HG03442 (cell line): ENCODE measurements around the gene PLXNC1.
A peak's percentile ranks its signal among the peaks of the same experiment; 100 is the strongest.

Experiments used
- ATAC-seq: cut with Tn5 transposase; IDR thresholded peaks from one replicate; pipeline ENCODE4 v1.9.1; 2021; ENCODE audit warnings: mild to moderate bottlenecking, moderate library complexity; ENCODE audit not compliant: unreplicated experiment

The PLXNC1 gene

DNA sequence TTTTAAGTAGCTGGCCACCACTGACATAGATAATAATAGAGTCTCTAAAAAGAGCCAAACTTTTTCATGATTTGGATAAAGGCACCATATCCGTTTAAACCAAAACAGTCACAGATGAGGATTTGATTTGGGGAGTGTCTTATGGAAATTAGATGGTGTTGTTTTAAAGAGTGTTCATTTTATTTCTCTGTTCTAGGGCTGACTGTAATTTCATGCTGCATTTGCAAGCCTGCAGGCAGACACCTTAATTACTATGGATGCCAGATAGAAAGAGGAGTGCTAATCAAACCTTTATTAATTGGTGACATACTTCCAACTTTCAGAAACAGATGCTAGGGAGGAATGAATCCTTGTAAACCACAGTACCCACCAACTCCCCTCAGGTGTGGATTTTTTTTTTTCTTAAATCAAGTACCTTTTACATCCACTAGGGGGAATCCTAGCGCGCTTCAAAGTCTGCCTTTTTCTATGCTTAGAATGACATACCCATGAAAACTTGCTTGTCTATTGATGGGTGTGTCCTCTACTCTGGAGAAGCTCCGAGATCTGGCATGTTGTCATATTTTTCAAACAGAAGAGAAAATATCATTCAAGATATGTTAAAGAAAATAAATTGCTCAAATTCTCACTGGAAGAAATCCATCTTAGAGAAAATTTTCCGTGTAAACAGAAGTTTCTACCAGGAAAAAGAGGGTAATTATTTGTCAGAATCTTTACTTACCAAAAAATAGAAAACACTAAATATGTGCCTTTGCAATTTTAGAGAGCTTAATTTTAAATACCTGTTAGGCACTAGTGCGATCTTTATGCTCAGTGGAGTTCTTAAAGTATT lies 14.2 kb upstream of the PLXNC1 start:
- ATAC-seq: no peak

DNA sequence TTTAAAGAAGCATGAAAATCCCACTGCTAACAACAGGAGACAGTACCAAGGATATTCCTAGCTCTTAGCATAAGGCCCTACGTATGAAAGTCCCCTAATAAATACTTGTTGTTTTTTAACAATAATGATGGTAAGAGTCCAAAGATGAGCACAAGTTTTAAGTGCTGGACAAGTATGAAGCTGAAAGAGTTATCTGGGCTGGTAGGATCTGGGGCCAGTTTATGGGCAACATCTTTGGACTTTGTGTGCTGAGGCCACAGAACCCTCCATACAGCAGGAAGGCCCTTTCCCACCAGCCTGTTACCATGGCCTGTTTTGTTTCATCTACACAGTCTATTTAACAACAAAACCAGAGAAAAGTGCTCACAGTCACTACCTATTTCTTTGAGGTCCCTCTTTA lies 12.5 kb upstream of the PLXNC1 start:
- ATAC-seq: no peak

GRCh38 chr12:94139816-94140215 lies 8.6 kb upstream of the PLXNC1 start:
- no peak for ATAC-seq

GRCh38 chr12:94140556-94140955 lies 7.8 kb upstream of the PLXNC1 start:
- ATAC-seq: no peak

- no peak for ATAC-seq
Observed at GRCh38 chr12:94141004-94141764, 7.2 kb upstream of the PLXNC1 start.

DNA sequence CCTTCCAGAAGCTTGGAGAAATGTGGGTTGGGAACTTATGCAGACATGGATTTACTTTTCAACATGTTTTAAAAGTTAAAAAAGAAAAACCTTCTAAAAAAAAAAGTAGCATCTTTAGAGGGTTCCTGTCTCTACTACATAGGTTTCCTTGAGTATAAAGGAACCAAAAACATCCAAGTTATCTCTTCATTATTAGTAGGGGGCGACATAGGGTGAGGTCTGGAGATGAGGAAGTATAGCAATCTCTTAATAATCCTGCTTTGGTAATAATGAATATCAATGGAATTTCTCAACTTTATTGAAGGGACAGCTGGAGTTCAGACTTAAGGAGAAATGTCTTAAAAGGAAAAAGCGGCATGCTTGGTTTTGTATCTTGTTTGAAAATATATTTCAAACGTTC lies 6.5 kb upstream of the PLXNC1 start:
- ATAC-seq: no peak

DNA sequence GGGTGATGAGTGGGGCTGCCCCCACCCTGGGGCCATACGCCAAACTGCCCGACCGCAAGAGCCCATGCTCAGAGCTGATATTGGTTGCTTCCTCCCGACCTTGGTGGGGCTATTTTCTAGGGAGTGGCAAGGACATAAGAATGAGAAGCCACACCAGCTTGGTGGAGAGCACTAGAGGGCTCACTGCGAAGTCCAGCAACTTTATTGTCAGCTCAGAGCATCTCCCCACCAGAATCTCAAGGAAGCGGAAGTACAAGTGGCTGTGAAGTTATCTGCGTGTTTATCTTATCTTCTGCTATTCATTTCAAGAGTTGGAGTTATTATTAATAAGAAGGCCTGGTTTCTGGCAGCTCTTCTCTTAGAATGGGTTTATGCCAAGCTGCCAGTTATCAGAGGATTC lies 4.9 kb upstream of the PLXNC1 start:
- ATAC-seq: no peak

DNA sequence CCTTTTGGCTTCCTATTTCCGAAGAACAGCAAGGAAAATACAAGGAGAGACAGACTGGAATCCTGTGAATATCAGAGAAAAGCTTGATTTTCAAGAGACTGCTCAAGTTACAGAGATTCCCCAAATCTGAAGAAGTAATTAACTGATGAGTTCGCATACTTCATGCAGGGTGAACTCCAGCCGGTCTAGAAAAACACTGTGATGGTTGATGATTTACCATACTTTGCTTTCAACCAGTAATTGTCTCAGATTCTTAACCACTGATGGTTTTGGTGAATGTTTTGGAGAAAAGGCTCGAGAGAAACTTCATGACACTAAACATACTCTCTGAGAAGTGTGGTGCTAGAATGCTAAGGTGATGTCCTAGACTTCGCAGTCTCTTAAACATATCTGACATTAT lies 4.4 kb upstream of the PLXNC1 start:
- no peak for ATAC-seq

GRCh38 chr12:94144781-94145180 lies 3.6 kb upstream of the PLXNC1 start:
- ATAC-seq: no peak

DNA sequence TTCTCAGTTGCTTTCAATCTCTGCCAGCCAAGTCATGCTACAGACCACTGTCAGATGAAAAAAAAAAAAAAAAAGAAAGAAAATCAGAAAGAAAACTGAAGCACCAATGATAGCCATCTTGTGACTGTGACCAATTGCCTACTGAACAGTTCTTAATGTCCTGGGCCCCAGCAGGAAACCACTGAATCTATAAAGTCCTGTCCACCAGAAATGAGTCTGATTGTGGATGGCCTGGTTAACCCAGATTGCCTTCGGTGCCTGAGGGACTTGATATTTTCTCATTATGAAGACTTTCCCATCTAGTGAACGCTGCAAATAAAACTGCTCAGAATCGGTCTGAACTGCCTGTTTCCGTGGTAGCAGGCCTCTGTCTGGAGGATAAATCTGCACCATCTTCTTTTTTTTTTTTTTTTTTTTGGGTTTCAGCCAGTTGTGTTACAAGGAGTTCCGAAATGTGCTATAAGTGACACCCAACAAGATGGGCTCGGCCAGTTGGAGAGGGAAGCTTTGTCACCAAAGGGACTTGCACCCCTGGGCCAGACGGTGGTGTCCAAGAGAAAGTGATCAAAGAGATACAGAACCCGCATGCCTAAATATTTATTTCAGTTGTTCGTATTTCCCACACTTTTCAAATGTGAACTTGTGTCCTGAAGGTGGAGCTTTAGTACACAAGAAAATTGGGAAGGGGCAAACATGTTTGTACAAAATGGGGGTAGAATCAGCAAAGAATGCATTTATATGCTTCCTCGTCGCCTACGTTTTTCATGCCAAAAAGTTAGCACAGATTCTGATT lies 3.0 kb upstream of the PLXNC1 start:
- ATAC-seq: no peak

DNA sequence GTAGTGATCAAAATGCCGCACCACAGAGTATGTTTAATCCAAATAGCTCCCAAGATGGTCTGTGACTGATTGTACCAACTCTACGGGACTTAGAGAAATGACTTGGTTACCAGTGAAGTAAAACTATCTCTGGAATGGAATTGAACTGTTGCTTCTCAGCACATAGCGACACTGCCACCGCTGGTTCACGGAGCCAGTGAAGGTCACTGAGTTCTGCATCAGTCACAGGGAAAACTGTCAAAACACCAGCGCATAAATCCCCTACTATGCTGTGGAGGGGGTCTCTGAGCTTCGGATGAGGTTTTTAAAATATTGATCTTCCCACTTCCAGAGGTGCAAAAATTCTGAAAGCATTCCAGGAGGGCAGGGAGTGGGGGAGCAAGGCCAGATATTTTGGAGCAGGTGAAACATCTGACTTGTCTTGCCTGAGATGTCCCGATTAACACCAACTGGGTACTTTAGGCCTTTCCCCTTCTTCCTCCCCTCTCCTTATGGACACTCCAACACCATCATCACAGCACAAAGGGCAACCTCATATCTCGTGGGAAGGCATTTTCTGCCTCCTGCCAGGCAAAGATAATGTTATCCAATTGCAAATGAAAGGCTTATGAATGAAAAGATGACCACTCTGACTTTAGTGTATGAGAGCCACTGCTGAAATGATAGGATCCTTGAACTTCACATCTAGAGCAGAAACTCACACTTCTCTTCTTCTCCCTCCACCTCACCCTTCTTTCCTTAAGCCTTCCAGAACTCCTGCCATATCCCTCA lies 2.0 kb upstream of the PLXNC1 start:
- ATAC-seq: no peak

DNA sequence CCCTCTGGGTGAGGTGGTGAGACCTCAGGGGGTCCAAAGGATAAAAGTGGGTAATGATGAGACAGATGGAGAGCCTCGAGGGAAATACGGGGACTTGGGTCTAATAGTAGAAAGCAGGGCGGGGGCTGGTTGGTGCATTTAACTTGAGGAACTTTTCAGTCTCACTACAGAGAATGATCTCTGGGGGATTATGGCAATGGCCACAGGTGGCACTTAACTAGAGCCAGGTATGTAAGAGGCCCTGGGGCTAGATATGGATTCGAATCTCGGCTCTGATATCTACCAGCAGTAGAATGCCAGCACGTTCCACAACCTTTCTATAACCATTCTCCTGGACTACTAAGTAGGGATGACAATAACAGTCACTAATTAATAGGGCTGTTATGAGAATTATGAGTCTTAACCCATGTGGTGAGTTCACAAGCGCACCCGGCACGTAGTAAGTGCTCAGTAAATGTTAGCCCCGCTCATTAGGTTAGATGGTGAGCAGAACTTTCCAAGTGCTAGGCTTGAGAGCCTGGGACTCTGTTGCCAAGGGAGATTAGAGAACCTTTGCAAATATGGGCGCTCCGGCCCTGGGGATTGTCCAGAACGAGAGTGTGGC lies 888 bp upstream of the PLXNC1 start:
- no peak for ATAC-seq

DNA sequence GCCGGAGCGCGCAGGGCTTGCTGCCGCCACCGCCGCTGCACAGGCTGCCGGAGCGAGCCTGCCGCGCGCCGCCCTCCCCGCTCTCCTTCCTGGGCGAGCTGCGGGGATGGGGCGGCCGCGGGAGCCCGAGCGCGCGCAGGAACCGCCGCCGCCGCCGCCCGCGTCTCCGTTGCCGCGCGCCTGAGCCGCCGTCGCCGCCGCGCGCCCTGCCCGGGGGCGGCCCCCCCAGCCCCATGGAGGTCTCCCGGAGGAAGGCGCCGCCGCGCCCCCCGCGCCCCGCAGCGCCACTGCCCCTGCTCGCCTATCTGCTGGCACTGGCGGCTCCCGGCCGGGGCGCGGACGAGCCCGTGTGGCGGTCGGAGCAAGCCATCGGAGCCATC lies 352 bp downstream of the PLXNC1 start:
- peak; percentile 21 for ATAC-seq

DNA sequence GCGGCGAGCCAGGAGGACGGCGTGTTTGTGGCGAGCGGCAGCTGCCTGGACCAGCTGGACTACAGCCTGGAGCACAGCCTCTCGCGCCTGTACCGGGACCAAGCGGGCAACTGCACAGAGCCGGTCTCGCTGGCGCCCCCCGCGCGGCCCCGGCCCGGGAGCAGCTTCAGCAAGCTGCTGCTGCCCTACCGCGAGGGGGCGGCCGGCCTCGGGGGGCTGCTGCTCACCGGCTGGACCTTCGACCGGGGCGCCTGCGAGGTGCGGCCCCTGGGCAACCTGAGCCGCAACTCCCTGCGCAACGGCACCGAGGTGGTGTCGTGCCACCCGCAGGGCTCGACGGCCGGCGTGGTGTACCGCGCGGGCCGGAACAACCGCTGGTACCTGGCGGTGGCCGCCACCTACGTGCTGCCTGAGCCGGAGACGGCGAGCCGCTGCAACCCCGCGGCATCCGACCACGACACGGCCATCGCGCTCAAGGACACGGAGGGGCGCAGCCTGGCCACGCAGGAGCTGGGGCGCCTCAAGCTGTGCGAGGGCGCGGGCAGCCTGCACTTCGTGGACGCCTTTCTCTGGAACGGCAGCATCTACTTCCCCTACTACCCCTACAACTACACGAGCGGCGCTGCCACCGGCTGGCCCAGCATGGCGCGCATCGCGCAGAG lies 873 bp downstream of the PLXNC1 start:
- peak; percentile 34 for ATAC-seq

DNA sequence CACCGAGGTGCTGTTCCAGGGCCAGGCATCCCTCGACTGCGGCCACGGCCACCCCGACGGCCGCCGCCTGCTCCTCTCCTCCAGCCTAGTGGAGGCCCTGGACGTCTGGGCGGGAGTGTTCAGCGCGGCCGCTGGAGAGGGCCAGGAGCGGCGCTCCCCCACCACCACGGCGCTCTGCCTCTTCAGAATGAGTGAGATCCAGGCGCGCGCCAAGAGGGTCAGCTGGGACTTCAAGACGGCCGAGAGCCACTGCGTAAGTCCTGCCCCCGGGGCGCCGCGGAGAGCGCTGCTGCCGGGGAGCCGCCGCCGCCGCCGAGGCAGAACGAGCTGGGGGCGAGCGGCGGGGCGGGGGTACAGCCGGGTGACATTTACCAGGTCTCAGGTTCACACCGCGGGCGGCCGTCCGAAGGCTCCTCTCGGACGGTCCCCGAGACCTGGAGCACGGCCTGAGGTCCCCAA lies 1.4 kb downstream of the PLXNC1 start:
- peak; percentile 1 for ATAC-seq

- ATAC-seq: no peak
Observed at GRCh38 chr12:94150240-94151121, 2.1 kb downstream of the PLXNC1 start.

- no peak for ATAC-seq
Observed at GRCh38 chr12:94151582-94151981, 3.2 kb downstream of the PLXNC1 start.

GRCh38 chr12:94152292-94153078 lies 4.1 kb downstream of the PLXNC1 start:
- ATAC-seq: no peak
